HEK293 (cell line): ENCODE measurements around the gene PKDCC.
"Not testable (repeated sequence)": the region's sequence is repeated elsewhere in the genome, so short reads cannot be mapped to it uniquely, and the experiment has no call there.

Source experiments
- CTCF ChIP-seq: fragments of 450-650 bp; formaldehyde crosslinking; IDR thresholded peaks from 2 replicates; pipeline ENCODE4 v1.5.1; 2016; ENCODE audit warnings: missing biosample characterization, missing genetic modification characterization
- GLI2 ChIP-seq: fragments of 450-650 bp; formaldehyde crosslinking; IDR thresholded peaks from 2 replicates; pipeline ENCODE4; 2017; ENCODE audit warnings: missing biosample characterization, missing genetic modification characterization, low read depth, borderline replicate concordance
- SALL2 ChIP-seq: fragments of 450-650 bp; formaldehyde crosslinking; IDR thresholded peaks from 2 replicates; pipeline ENCODE4 v1.5.0; 2017; ENCODE audit warnings: missing biosample characterization, mild to moderate bottlenecking, missing genetic modification characterization, borderline replicate concordance
- ZBTB7A ChIP-seq: fragments of 450-650 bp; formaldehyde crosslinking; IDR thresholded peaks from 2 replicates; pipeline ENCODE4 v1.5.1; 2016; ENCODE audit warnings: low read depth, missing biosample characterization, missing genetic modification characterization
- ZFP37 ChIP-seq: fragments of 450-650 bp; formaldehyde crosslinking; IDR thresholded peaks from 2 replicates; pipeline ENCODE4 v1.5.1; 2016; ENCODE audit warnings: missing biosample characterization, missing genetic modification characterization
- ZNF398 ChIP-seq: fragments of 450-650 bp; formaldehyde crosslinking; IDR thresholded peaks from 2 replicates; pipeline ENCODE4 v1.5.1; 2017; ENCODE audit warnings: missing biosample characterization, missing genetic modification characterization
- ZNF768 ChIP-seq: fragments of 450-650 bp; formaldehyde crosslinking; IDR thresholded peaks from 2 replicates; pipeline ENCODE4 v1.5.1; 2018; ENCODE audit warnings: missing biosample characterization, mild to moderate bottlenecking, missing genetic modification characterization
- ZNF785 ChIP-seq: fragments of 450-650 bp; formaldehyde crosslinking; IDR thresholded peaks from 2 replicates; pipeline ENCODE4 v1.5.1; 2016; ENCODE audit warnings: missing biosample characterization, missing genetic modification characterization

- TF ChIP-seq ZFP37 (tag by site-specific recombination); ZNF768 (tag by site-specific recombination); CTCF (tag by site-specific recombination); ZBTB7A; ZNF398 (tag by site-specific recombination); SALL2; ZNF785 (tag by site-specific recombination); GLI2 (tag by site-specific recombination): not testable (repeated sequence)
These were observed 17.9 kb downstream of the PKDCC start for GRCh38 chr2:42065753-42066152.
